IPS-15b (cell line): ENCODE measurements around the gene GFPT2.

Experiments used
- H3K27me3 ChIP-seq: one replicate; pipeline ENCODE4 v1.6.1; 2013; ENCODE audit warnings: low read length; ENCODE audit not compliant: control insufficient read depth, insufficient read depth
- H3K36me3 ChIP-seq: one replicate; pipeline ENCODE4 v1.6.1; 2013; ENCODE audit warnings: low read length; ENCODE audit not compliant: control insufficient read depth, insufficient read depth
- H3K4me1 ChIP-seq: one replicate; pipeline ENCODE4 v1.6.1; 2013; ENCODE audit warnings: mild to moderate bottlenecking, low read length; ENCODE audit not compliant: control insufficient read depth, insufficient read depth
- H3K4me3 ChIP-seq: one replicate; pipeline ENCODE4 v1.5.1; 2013; ENCODE audit warnings: low read depth, low read length
- H3K9ac ChIP-seq: one replicate; pipeline ENCODE4 v1.6.1; 2013; ENCODE audit warnings: low read depth, mild to moderate bottlenecking, low read length
- H3K9me3 ChIP-seq: one replicate; pipeline ENCODE4 v1.6.1; 2013; ENCODE audit warnings: mild to moderate bottlenecking, low read length; ENCODE audit not compliant: control insufficient read depth, insufficient read depth

GFPT2 gene

GRCh38 chr5:180281706-180282105 lies 71.4 kb downstream of the GFPT2 start:
- Histone ChIP-seq H3K4me1 (peaks cover 4% of the 10 kb centered on the region), H3K27me3 (no peaks in the 10 kb centered on the region), H3K36me3 (peaks cover 19% of the 10 kb centered on the region), H3K9ac (no peak overlapping the region), H3K4me3 (no peak overlapping the region), H3K9me3 (no peaks in the 10 kb centered on the region)

GRCh38 chr5:180274695-180275094 lies 78.4 kb downstream of the GFPT2 start:
- Histone ChIP-seq H3K36me3 (peaks cover 8% of the 10 kb centered on the region), H3K4me3 (no peak overlapping the region), H3K4me1 (no peaks in the 10 kb centered on the region), H3K9ac (no peak overlapping the region), H3K9me3 (no peaks in the 10 kb centered on the region), H3K27me3 (no peaks in the 10 kb centered on the region)

- peaks cover 9% of the 10 kb centered on the region for H3K9me3 ChIP-seq
- H3K27me3 ChIP-seq, result no peaks in the 10 kb centered on the region
- H3K4me3 ChIP-seq, result no peak overlapping the region
- H3K4me1 ChIP-seq, result no peaks in the 10 kb centered on the region
- peaks cover 20% of the 10 kb centered on the region for H3K36me3 ChIP-seq
- H3K9ac ChIP-seq, result no peak overlapping the region
Observed at GRCh38 chr5:180271221-180271620, 81.9 kb downstream of the GFPT2 start.

GRCh38 chr5:180259260-180259611 lies 93.9 kb downstream of the GFPT2 start:
- peaks cover 36% of the 10 kb centered on the region for H3K36me3 ChIP-seq
- H3K9me3 ChIP-seq, result peaks cover 61% of the 10 kb centered on the region
- no peaks in the 10 kb centered on the region for H3K27me3 ChIP-seq
- no peak overlapping the region for H3K9ac ChIP-seq
- H3K4me1 ChIP-seq, result no peaks in the 10 kb centered on the region
- no peak overlapping the region for H3K4me3 ChIP-seq

GRCh38 chr5:180253036-180253824 lies 99.9 kb downstream of the GFPT2 start:
- peaks cover 58% of the 10 kb centered on the region for H3K9me3 ChIP-seq
- peaks cover 39% of the 10 kb centered on the region for H3K36me3 ChIP-seq
- H3K4me1 ChIP-seq, result no peaks in the 10 kb centered on the region
- no peaks in the 10 kb centered on the region for H3K27me3 ChIP-seq
- no peak overlapping the region for H3K9ac ChIP-seq
- no peak overlapping the region for H3K4me3 ChIP-seq

- Histone ChIP-seq H3K4me1 (no peaks in the 10 kb centered on the region), H3K9ac (no peak overlapping the region), H3K27me3 (no peaks in the 10 kb centered on the region), H3K36me3 (peaks cover 40% of the 10 kb centered on the region), H3K9me3 (peaks cover 44% of the 10 kb centered on the region), H3K4me3 (no peak overlapping the region)
Observed at GRCh38 chr5:180251887-180252286, 101.2 kb downstream of the GFPT2 start.

- Histone ChIP-seq H3K4me3 (no peak overlapping the region), H3K9ac (no peak overlapping the region), H3K9me3 (peaks cover 38% of the 10 kb centered on the region), H3K4me1 (no peaks in the 10 kb centered on the region), H3K36me3 (peaks cover 33% of the 10 kb centered on the region), H3K27me3 (no peaks in the 10 kb centered on the region)
Observed at GRCh38 chr5:180251141-180251540, 102.0 kb downstream of the GFPT2 start.
